HEK293 (cell line): ENCODE measurements around the gene NEK11.

Source experiments
- CTCF ChIA-PET: fragments of 350-600 bp; formaldehyde crosslinking; extraction: SDS; loops from one replicate; lab custom pipeline; 2021; ENCODE audit warnings: antibody characterized with exemption; lab: Yijun Ruan, JAX
- POLR2A ChIA-PET: fragments of 300-600 bp; formaldehyde crosslinking; extraction: SDS; loops from one replicate; lab custom pipeline; 2020; ENCODE audit warnings: antibody characterized with exemption, inconsistent platforms; lab: Yijun Ruan, JAX
- H3K27ac ChIP-seq: fragments of 200-500 bp; sonication (Bioruptor generic); 2 replicates; pipeline ENCODE4 v1.5.1; 2014; ENCODE audit warnings: low read depth, low read length, control low read depth, inconsistent platforms; ENCODE audit errors: extremely low read depth
- H3K36me3 ChIP-seq, 2 experiments: fragments of 200-500 bp in 1 of 2; sonication (Bioruptor generic) in 1 of 2; 1 replicate in 1 of 2; 2 replicates in 1 of 2; pipeline ENCODE4 v1.5.1; 2014 to 2017; ENCODE audit warnings: inconsistent platforms in 2 of 2, low read length in 2 of 2; ENCODE audit not compliant: control insufficient read depth in 2 of 2, insufficient read depth in 1 of 2
- H3K4me1 ChIP-seq: fragments of 200-500 bp; sonication (Bioruptor generic); 2 replicates; pipeline ENCODE4 v1.5.1; 2014; ENCODE audit warnings: mild to moderate bottlenecking, low read length, inconsistent platforms; ENCODE audit not compliant: control insufficient read depth, insufficient read depth
- H3K4me3 ChIP-seq: 2 replicates; pipeline ENCODE4 v1.5.1; 2011; ENCODE audit warnings: low read depth, mild to moderate bottlenecking, control low read depth, low read length, moderate library complexity
- H3K9me3 ChIP-seq: fragments of 200-500 bp; sonication (Bioruptor generic); 2 replicates; pipeline ENCODE4 v1.5.1; 2014; ENCODE audit warnings: low read depth, low read length, inconsistent platforms; ENCODE audit not compliant: control insufficient read depth, insufficient read depth
- AEBP2 ChIP-seq: fragments of 450-650 bp; formaldehyde crosslinking; IDR thresholded peaks from 2 replicates; pipeline ENCODE4 v1.5.1; 2016; ENCODE audit warnings: missing biosample characterization, missing genetic modification characterization, borderline replicate concordance
- HOXC10 ChIP-seq: sonication (generic); formaldehyde crosslinking; IDR thresholded peaks from 2 replicates; pipeline ENCODE4 v1.8.1; 2023; ENCODE audit warnings: mild to moderate bottlenecking, missing genetic modification reagents
- IKZF3 ChIP-seq: fragments of 450-650 bp; IDR thresholded peaks from 2 replicates; pipeline ENCODE4 v1.5.0; 2018; ENCODE audit warnings: missing biosample characterization, mild to moderate bottlenecking, missing genetic modification characterization, moderate library complexity
- OSR2 ChIP-seq: fragments of 450-650 bp; formaldehyde crosslinking; IDR thresholded peaks from 2 replicates; pipeline ENCODE4 v1.5.1; 2016; ENCODE audit warnings: missing biosample characterization, missing genetic modification characterization
- RBAK ChIP-seq: fragments of 450-650 bp; formaldehyde crosslinking; IDR thresholded peaks from 2 replicates; pipeline ENCODE4 v1.5.1; 2016; ENCODE audit warnings: missing biosample characterization, missing genetic modification characterization
- SP2 ChIP-seq: fragments of 450-650 bp; formaldehyde crosslinking; IDR thresholded peaks from 2 replicates; pipeline ENCODE4 v1.5.1; 2016; ENCODE audit warnings: missing biosample characterization, missing genetic modification characterization
- ZBTB10 ChIP-seq: fragments of 450-650 bp; formaldehyde crosslinking; IDR thresholded peaks from 2 replicates; pipeline ENCODE4 v1.5.1; 2016; ENCODE audit warnings: missing biosample characterization, missing genetic modification characterization
- ZBTB44 ChIP-seq: fragments of 450-650 bp; IDR thresholded peaks from 2 replicates; pipeline ENCODE4 v1.5.1; 2018; ENCODE audit warnings: missing biosample characterization, mild to moderate bottlenecking, missing genetic modification characterization
- ZBTB8A ChIP-seq: fragments of 450-650 bp; formaldehyde crosslinking; IDR thresholded peaks from 2 replicates; pipeline ENCODE4 v1.5.1; 2016; ENCODE audit warnings: missing biosample characterization, missing genetic modification characterization
- ZFP69B ChIP-seq: fragments of 450-650 bp; formaldehyde crosslinking; IDR thresholded peaks from 2 replicates; pipeline ENCODE4 v1.5.1; 2016; ENCODE audit warnings: missing biosample characterization, missing genetic modification characterization
- ZNF140 ChIP-seq: fragments of 450-650 bp; formaldehyde crosslinking; IDR thresholded peaks from 2 replicates; pipeline ENCODE4 v1.5.1; 2016; ENCODE audit warnings: missing biosample characterization, missing genetic modification characterization
- ZNF146 ChIP-seq: fragments of 450-650 bp; formaldehyde crosslinking; IDR thresholded peaks from 2 replicates; pipeline ENCODE4 v1.5.1; 2016; ENCODE audit warnings: missing biosample characterization, missing genetic modification characterization
- ZNF157 ChIP-seq: fragments of 450-650 bp; formaldehyde crosslinking; IDR thresholded peaks from 2 replicates; pipeline ENCODE4 v1.5.1; 2016; ENCODE audit warnings: missing biosample characterization, missing genetic modification characterization
- ZNF341 ChIP-seq: fragments of 450-650 bp; formaldehyde crosslinking; IDR thresholded peaks from 2 replicates; pipeline ENCODE4; 2016; ENCODE audit warnings: low read depth, missing biosample characterization, missing genetic modification characterization
- ZNF350 ChIP-seq: fragments of 450-650 bp; formaldehyde crosslinking; IDR thresholded peaks from 2 replicates; pipeline ENCODE4 v1.5.0; 2017; ENCODE audit warnings: missing biosample characterization, mild to moderate bottlenecking, missing genetic modification characterization
- ZNF404 ChIP-seq: fragments of 450-650 bp; formaldehyde crosslinking; IDR thresholded peaks from 2 replicates; pipeline ENCODE4 v1.5.1; 2017; ENCODE audit warnings: missing biosample characterization, missing genetic modification characterization
- ZNF426 ChIP-seq: fragments of 450-650 bp; formaldehyde crosslinking; IDR thresholded peaks from 2 replicates; pipeline ENCODE4 v1.5.1; 2017; ENCODE audit warnings: missing biosample characterization, missing genetic modification characterization, mild to moderate bottlenecking, inconsistent platforms, moderate library complexity
- ZNF560 ChIP-seq: fragments of 450-650 bp; formaldehyde crosslinking; IDR thresholded peaks from 2 replicates; pipeline ENCODE4 v1.5.1; 2017; ENCODE audit warnings: missing biosample characterization, missing genetic modification characterization, borderline replicate concordance
- ZNF561 ChIP-seq: fragments of 450-650 bp; IDR thresholded peaks from 2 replicates; pipeline ENCODE4 v1.5.1; 2018; ENCODE audit warnings: missing biosample characterization, missing genetic modification characterization, borderline replicate concordance
- ZNF596 ChIP-seq: fragments of 450-650 bp; IDR thresholded peaks from 2 replicates; pipeline ENCODE4 v1.5.0; 2018; ENCODE audit warnings: missing biosample characterization, mild to moderate bottlenecking, missing genetic modification characterization, moderate library complexity
- ZNF624 ChIP-seq: fragments of 450-650 bp; formaldehyde crosslinking; IDR thresholded peaks from 2 replicates; pipeline ENCODE4 v1.5.1; 2017; ENCODE audit warnings: missing biosample characterization, missing genetic modification characterization
- ZSCAN23 ChIP-seq: fragments of 450-650 bp; formaldehyde crosslinking; IDR thresholded peaks from 2 replicates; pipeline ENCODE4 v1.5.1; 2016; ENCODE audit warnings: missing biosample characterization, missing genetic modification characterization
- TF ChIP-seq, protein P1 (sequence below): fragments of 450-650 bp; formaldehyde crosslinking; IDR thresholded peaks from 2 replicates; pipeline ENCODE4 v1.5.1; 2016; ENCODE audit warnings: missing biosample characterization, missing genetic modification characterization
- TF ChIP-seq, protein P2 (sequence below): fragments of 450-650 bp; formaldehyde crosslinking; IDR thresholded peaks from 2 replicates; pipeline ENCODE4 v1.5.1; 2016; ENCODE audit warnings: missing biosample characterization, missing genetic modification characterization
- TF ChIP-seq, protein P3 (sequence below): fragments of 450-650 bp; formaldehyde crosslinking; IDR thresholded peaks from 2 replicates; pipeline ENCODE4 v1.5.1; 2017; ENCODE audit warnings: missing biosample characterization, missing genetic modification characterization

Gene NEK11

DNA sequence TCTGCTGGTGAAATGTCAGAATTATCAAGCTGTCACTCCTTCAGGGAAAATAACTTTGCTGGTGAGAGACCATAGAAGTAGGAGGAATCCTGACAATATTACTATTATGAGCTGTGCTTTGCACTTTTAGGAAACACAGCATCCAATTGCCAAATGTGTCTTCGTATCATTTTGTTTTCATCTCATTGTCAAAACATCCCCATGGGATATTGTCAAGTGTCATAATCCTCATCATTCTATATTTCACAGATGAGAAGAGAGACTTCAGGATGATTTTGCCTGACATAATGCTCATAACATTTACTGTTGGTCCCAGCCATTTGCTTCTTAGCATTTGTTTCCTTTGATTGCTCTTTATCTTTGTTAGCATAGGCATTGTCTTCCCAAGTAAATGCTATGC lies 234.4 kb downstream of the NEK11 start:
- H3K4me1 ChIP-seq, result no peaks in the 10 kb centered on the region
- H3K36me3 ChIP-seq, result no peaks in the 10 kb centered on the region
- H3K27ac ChIP-seq, result no peak overlapping the region
- no peak overlapping the region for H3K4me3 ChIP-seq
- H3K9me3 ChIP-seq, result no peaks in the 10 kb centered on the region
- no peak for TF ChIP-seq ZBTB8A
- no peak for TF ChIP-seq ZSCAN23 (tag by site-specific recombination)
- TF ChIP-seq RBAK (tag by site-specific recombination), result no peak
- no peak for TF ChIP-seq ZNF404 (tag by site-specific recombination)
- no peak for TF ChIP-seq AEBP2 (tag by site-specific recombination)
- no peak for TF ChIP-seq HOXC10 (CRISPR knock-in tag)
- no peak for TF ChIP-seq ZNF350
- no peak for TF ChIP-seq ZFP69B (tag by site-specific recombination)
- TF ChIP-seq ZNF157 (tag by site-specific recombination), result no peak
- TF ChIP-seq, protein P1, sequence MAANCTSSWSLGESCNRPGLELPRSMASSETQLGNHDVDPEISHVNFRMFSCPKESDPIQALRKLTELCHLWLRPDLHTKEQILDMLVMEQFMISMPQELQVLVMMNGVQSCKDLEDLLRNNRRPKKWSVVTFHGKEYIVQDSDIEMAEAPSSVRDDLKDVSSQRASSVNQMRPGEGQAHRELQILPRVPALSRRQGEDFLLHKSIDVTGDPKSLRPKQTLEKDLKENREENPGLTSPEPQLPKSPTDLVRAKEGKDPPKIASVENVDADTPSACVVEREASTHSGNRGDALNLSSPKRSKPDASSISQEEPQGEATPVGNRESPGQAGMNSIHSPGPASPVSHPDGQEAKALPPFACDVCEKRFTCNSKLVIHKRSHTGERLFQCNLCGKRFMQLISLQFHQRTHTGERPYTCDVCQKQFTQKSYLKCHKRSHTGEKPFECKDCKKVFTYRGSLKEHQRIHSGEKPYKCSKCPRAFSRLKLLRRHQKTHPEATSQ (tag by site-specific recombination), result no peak
- TF ChIP-seq ZNF426 (tag by site-specific recombination), result no peak
- no peak for TF ChIP-seq ZNF561 (tag by site-specific recombination)
- no peak for TF ChIP-seq IKZF3 (tag by site-specific recombination)
- TF ChIP-seq ZNF146 (tag by site-specific recombination), result no peak
- TF ChIP-seq ZNF560, result no peak
- POLR2A ChIA-PET, result no interaction called here
- CTCF ChIA-PET, result interaction anchor here (0.6 kb wide), 1 partner anchor 448 kb away, joined by 3 read pairs; no protein-coding TSS in a partner anchor

- H3K27ac ChIP-seq, result no peak overlapping the region
- ChIA-PET POLR2A (no interaction called here), CTCF (no interaction called here)
- H3K9me3 ChIP-seq, result no peaks in the 10 kb centered on the region
- no peaks in the 10 kb centered on the region for H3K4me1 ChIP-seq
- no peak overlapping the region for H3K4me3 ChIP-seq
- no peaks in the 10 kb centered on the region for H3K36me3 ChIP-seq
- TF ChIP-seq ZNF624, result no peak
- TF ChIP-seq OSR2 (tag by site-specific recombination), result no peak
- no peak for TF ChIP-seq ZNF350
- TF ChIP-seq, protein P2, sequence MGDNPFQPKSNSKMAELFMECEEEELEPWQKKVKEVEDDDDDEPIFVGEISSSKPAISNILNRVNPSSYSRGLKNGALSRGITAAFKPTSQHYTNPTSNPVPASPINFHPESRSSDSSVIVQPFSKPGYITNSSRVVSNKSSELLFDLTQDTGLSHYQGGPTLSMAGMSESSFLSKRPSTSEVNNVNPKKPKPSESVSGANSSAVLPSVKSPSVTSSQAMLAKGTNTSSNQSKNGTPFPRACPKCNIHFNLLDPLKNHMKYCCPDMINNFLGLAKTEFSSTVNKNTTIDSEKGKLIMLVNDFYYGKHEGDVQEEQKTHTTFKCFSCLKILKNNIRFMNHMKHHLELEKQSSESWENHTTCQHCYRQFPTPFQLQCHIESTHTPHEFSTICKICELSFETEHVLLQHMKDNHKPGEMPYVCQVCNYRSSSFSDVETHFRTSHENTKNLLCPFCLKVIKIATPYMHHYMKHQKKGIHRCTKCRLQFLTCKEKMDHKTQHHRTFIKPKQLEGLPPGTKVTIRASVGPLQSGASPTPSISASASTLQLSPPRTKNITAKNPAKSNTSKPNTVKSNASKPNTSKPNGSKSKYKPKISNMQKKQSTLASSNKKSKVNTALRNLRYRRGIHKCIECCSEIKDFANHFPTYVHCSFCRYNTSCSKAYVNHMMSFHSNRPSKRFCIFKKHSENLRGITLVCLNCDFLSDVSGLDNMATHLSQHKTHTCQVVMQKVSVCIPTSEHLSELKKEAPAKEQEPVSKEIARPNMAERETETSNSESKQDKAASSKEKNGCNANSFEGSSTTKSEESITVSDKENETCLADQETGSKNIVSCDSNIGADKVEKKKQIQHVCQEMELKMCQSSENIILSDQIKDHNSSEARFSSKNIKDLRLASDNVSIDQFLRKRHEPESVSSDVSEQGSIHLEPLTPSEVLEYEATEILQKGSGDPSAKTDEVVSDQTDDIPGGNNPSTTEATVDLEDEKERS, result no peak
- TF ChIP-seq ZNF341 (tag by site-specific recombination), result no peak
- TF ChIP-seq ZBTB10 (tag by site-specific recombination), result no peak
- TF ChIP-seq SP2, result no peak
- TF ChIP-seq, protein P3, sequence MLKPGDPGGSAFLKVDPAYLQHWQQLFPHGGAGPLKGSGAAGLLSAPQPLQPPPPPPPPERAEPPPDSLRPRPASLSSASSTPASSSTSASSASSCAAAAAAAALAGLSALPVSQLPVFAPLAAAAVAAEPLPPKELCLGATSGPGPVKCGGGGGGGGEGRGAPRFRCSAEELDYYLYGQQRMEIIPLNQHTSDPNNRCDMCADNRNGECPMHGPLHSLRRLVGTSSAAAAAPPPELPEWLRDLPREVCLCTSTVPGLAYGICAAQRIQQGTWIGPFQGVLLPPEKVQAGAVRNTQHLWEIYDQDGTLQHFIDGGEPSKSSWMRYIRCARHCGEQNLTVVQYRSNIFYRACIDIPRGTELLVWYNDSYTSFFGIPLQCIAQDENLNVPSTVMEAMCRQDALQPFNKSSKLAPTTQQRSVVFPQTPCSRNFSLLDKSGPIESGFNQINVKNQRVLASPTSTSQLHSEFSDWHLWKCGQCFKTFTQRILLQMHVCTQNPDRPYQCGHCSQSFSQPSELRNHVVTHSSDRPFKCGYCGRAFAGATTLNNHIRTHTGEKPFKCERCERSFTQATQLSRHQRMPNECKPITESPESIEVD (tag by site-specific recombination), result no peak
- TF ChIP-seq ZNF596 (tag by site-specific recombination), result no peak
- no peak for TF ChIP-seq ZBTB44
- TF ChIP-seq ZNF140 (tag by site-specific recombination), result no peak
Observed at GRCh38 chr3:131275556-131275955, 248.9 kb downstream of the NEK11 start.
